HL-60 (cell line): Measurements from ENCODE around the gene JMJD1C.

ENCODE experiments used
- DNase-seq, 2 experiments: peaks; one replicate each; pipeline ENCODE4 v3.0.0-alpha.2; 2010 to 2020; ENCODE audit warnings: low read depth in 1 of 2, low spot score in 1 of 2
- H3K27ac ChIP-seq: fragments of 250-450 bp; sonication (Bioruptor Pico); replicated peaks from 2 replicates; pipeline ENCODE4 v1.5.1; 2020; ENCODE audit warnings: mild to moderate bottlenecking, moderate library complexity
- H3K27me3 ChIP-seq: fragments of 250-450 bp; sonication (Bioruptor Pico); 2 replicates; pipeline ENCODE4 v1.5.1; 2021; ENCODE audit warnings: mild to moderate bottlenecking, moderate library complexity; ENCODE audit not compliant: insufficient read depth, poor library complexity, severe bottlenecking
- H3K4me3 ChIP-seq: replicated peaks from 2 replicates; pipeline ENCODE4 v1.5.1; 2011; ENCODE audit warnings: mild to moderate bottlenecking, control low read depth, low read length; ENCODE audit not compliant: insufficient read depth
- GABPA ChIP-seq: IDR thresholded peaks from 2 replicates; pipeline ENCODE4 v1.6.1; 2012; ENCODE audit warnings: low read depth
- POLR2AphosphoS5 ChIP-seq: IDR thresholded peaks from 2 replicates; pipeline ENCODE4 v1.6.1; 2012; ENCODE audit warnings: low read depth
- SPI1 ChIP-seq: IDR thresholded peaks from 2 replicates; pipeline ENCODE4 v1.6.1; 2012; ENCODE audit warnings: low read depth, mild to moderate bottlenecking, borderline replicate concordance
- TF ChIP-seq, protein P1 (sequence below): IDR thresholded peaks from one replicate; pipeline ENCODE4 v1.5.1; 2011; ENCODE audit warnings: low read length, control low read depth, inconsistent platforms; ENCODE audit not compliant: insufficient read depth
- TF ChIP-seq, protein P2 (sequence below): IDR thresholded peaks from 2 replicates; pipeline ENCODE4 v1.6.1; 2012; ENCODE audit warnings: low read depth; ENCODE audit not compliant: insufficient replicate concordance

JMJD1C gene

DNA sequence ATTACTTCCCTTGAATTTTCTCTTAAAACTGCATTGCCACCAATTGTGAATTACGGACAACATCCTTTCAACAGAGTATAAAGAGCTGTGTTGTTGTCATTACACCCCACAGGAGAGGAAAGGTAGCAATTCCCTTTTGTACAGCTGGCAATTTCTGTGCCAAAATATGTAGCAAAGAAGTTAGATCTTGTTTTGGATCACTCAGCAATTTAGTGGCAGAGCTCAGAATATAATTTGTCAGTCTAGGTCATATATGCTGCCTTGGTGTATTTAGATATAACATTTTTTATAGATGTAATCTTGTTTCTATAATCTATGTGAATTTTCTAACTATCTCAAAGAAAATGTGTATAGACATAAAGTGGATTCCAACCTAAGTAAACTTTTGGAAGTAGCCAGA, 293.9 kb downstream of the JMJD1C start:
- Histone ChIP-seq H3K27me3 (no peaks in the 10 kb centered on the region), H3K4me3 (no peak overlapping the region), H3K27ac (no peak overlapping the region)
- TF ChIP-seq GABPA (no peak), SPI1 (no peak), POLR2AphosphoS5 (no peak)
- TF ChIP-seq, protein P1, sequence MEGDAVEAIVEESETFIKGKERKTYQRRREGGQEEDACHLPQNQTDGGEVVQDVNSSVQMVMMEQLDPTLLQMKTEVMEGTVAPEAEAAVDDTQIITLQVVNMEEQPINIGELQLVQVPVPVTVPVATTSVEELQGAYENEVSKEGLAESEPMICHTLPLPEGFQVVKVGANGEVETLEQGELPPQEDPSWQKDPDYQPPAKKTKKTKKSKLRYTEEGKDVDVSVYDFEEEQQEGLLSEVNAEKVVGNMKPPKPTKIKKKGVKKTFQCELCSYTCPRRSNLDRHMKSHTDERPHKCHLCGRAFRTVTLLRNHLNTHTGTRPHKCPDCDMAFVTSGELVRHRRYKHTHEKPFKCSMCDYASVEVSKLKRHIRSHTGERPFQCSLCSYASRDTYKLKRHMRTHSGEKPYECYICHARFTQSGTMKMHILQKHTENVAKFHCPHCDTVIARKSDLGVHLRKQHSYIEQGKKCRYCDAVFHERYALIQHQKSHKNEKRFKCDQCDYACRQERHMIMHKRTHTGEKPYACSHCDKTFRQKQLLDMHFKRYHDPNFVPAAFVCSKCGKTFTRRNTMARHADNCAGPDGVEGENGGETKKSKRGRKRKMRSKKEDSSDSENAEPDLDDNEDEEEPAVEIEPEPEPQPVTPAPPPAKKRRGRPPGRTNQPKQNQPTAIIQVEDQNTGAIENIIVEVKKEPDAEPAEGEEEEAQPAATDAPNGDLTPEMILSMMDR: no peak
- TF ChIP-seq, protein P2, sequence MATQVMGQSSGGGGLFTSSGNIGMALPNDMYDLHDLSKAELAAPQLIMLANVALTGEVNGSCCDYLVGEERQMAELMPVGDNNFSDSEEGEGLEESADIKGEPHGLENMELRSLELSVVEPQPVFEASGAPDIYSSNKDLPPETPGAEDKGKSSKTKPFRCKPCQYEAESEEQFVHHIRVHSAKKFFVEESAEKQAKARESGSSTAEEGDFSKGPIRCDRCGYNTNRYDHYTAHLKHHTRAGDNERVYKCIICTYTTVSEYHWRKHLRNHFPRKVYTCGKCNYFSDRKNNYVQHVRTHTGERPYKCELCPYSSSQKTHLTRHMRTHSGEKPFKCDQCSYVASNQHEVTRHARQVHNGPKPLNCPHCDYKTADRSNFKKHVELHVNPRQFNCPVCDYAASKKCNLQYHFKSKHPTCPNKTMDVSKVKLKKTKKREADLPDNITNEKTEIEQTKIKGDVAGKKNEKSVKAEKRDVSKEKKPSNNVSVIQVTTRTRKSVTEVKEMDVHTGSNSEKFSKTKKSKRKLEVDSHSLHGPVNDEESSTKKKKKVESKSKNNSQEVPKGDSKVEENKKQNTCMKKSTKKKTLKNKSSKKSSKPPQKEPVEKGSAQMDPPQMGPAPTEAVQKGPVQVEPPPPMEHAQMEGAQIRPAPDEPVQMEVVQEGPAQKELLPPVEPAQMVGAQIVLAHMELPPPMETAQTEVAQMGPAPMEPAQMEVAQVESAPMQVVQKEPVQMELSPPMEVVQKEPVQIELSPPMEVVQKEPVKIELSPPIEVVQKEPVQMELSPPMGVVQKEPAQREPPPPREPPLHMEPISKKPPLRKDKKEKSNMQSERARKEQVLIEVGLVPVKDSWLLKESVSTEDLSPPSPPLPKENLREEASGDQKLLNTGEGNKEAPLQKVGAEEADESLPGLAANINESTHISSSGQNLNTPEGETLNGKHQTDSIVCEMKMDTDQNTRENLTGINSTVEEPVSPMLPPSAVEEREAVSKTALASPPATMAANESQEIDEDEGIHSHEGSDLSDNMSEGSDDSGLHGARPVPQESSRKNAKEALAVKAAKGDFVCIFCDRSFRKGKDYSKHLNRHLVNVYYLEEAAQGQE: no peak
- DNase-seq: no peak

DNA sequence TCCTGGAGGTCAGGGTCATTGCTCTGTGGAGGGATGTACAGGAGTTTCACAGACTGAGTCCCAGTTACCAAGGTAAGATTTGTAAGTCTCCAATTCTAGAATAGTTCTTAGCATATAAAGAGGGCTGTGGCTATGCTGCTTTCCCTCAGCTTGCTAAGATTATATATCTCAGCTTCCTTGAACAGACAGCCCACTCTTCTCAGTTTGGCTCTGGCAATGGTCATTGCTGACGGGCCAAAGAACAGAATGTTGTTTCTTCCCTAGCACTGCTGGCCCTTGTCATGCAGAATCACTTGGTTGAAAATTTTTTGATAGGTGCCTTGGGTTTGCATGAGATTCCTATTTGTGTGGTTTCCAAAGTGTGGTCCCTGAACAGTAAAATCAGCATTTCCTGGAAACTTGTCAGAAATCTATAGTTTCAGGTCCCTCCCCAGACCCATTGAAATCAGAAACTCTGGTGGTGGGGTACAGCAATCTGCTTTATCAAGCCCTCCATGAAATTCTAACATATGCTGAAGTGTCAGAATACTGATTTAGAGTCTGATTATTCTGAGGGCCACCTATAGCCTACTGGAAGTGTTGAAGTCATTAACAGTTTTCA, 294.4 kb downstream of the JMJD1C start:
- no peaks in the 10 kb centered on the region for H3K27me3 ChIP-seq
- DNase-seq: no peak
- H3K4me3 ChIP-seq: no peak overlapping the region
- TF ChIP-seq, protein P2: no peak
- TF ChIP-seq GABPA (no peak), SPI1 (no peak), POLR2AphosphoS5 (no peak)
- TF ChIP-seq, protein P1: no peak
- H3K27ac ChIP-seq: no peak overlapping the region

DNA sequence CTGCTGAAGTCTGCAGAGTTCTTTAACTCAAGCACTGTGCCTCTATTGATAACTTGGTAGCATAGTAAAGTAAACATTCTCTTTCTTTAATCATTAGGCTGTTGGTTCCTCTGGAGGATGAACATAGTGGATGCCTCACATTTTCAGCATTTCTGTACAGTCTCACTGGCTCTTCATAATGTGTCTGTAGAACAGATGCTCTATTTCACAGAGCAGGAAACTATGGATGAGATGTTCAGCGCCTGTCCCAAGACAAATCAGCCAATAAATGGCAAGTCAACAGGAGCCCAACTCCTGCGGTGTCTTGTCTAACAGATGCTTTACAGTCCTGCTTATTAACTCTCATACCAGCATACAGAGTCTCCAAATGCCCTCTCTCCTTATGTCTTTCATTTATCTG, 296.2 kb downstream of the JMJD1C start:
- Histone ChIP-seq H3K27me3 (no peaks in the 10 kb centered on the region), H3K4me3 (no peak overlapping the region), H3K27ac (no peak overlapping the region)
- no peak for TF ChIP-seq GABPA
- TF ChIP-seq SPI1: no peak
- no peak for TF ChIP-seq POLR2AphosphoS5
- TF ChIP-seq, protein P2: no peak
- TF ChIP-seq, protein P1: no peak
- no peak for DNase-seq
